ENCODE measurements around the gene RXFP1. TPM values are rescaled to one million over a fixed set of nuclear protein-coding genes. Genes with fewer than 3 reads are reported as not detected.
A peak's percentile ranks its signal among the peaks of the same experiment; 100 is the strongest.

The RXFP1 gene
- total and polyA plus RNA-seq, 4 donors, result 0.24 to 1.5 (median 0.80) TPM

DNA sequence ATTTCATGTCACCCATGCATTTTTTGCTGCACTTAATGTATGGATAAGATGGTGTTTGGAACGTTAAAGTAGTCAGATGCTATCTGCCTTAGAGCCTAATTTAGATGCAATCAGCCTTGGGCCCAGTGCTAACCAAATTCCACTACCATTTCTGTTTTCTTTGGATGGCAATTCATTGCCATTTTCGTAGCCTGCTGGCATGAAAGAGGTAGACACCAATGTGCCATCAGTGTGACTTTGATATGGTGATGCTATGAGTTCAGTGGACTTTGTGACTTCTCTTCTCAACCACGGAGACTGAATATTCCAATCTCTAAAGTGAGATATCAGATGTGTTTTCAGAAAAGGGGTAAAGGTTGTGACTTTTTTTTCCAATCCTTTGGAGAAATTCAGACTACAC is 152.0 kb downstream of the RXFP1 start:
- Histone ChIP-seq H3K36me3 (ENCODE audit: control insufficient read depth in 4 of 4, insufficient read depth in 3 of 4, low read depth in 1 of 4, low read length in 3 of 4) (no peaks in the 10 kb centered on the region), H3K27me3 (ENCODE audit: control insufficient read depth in 4 of 4, insufficient read depth in 4 of 4, low read length in 3 of 4) (no peaks in the 10 kb centered on the region), H3K9ac (ENCODE audit: low read depth in 1 of 2, low read length in 2 of 2) (no peak overlapping the region), H3K27ac (ENCODE audit: low read depth in 1 of 2, low read length in 2 of 2) (peak overlapping the region; percentile 60 to 97), H3K4me1 (ENCODE audit: control insufficient read depth in 4 of 4, insufficient read depth in 4 of 4, low read length in 3 of 4) (peaks cover 0 to 41% (median 18%) of the 10 kb centered on the region in 4 donors), H3K4me3 (ENCODE audit: low read depth in 1 of 3, low read length in 3 of 3) (peak overlapping the region in 1 of 3 donors; percentile 42), H3K9me3 (ENCODE audit: control insufficient read depth in 4 of 4, low read length in 3 of 4) (no peaks in the 10 kb centered on the region)
- no peak for DNase-seq (ENCODE audit: low spot score)
- 40% methylated on average over 3 of the region's 3 CpGs for WGBS
- TF ChIP-seq YY1 (IDR thresholded peaks at IDR 0.05) (peak; percentile 92), GABPA (IDR thresholded peaks at IDR 0.05 in 1 of 2, conservative IDR thresholded peaks at IDR 0.05 in 1 of 2) (peak in 1 of 2 donors; percentile 33), FOXA1 (IDR thresholded peaks at IDR 0.05) (no peak), FOXA2 (IDR thresholded peaks at IDR 0.05) (no peak), JUND (IDR thresholded peaks at IDR 0.05) (peak in 1 of 2 donors; percentile 43), RAD21 (IDR thresholded peaks at IDR 0.05) (no peak), TAF1 (conservative IDR thresholded peaks at IDR 0.05) (peak; percentile 36), HNF4G (IDR thresholded peaks at IDR 0.05) (peak; percentile 87), HNF4A (conservative IDR thresholded peaks at IDR 0.05) (peak; percentile 94), RXRA (IDR thresholded peaks at IDR 0.05) (peak; percentile 81 to 86), EGR1 (IDR thresholded peaks at IDR 0.05; ENCODE audit: low read depth in 2 of 2) (no peak), NR2F2 (IDR thresholded peaks at IDR 0.05) (peak; percentile 8), SP1 (IDR thresholded peaks at IDR 0.05) (peak; percentile 91)
- TF ChIP-seq, protein P1, sequence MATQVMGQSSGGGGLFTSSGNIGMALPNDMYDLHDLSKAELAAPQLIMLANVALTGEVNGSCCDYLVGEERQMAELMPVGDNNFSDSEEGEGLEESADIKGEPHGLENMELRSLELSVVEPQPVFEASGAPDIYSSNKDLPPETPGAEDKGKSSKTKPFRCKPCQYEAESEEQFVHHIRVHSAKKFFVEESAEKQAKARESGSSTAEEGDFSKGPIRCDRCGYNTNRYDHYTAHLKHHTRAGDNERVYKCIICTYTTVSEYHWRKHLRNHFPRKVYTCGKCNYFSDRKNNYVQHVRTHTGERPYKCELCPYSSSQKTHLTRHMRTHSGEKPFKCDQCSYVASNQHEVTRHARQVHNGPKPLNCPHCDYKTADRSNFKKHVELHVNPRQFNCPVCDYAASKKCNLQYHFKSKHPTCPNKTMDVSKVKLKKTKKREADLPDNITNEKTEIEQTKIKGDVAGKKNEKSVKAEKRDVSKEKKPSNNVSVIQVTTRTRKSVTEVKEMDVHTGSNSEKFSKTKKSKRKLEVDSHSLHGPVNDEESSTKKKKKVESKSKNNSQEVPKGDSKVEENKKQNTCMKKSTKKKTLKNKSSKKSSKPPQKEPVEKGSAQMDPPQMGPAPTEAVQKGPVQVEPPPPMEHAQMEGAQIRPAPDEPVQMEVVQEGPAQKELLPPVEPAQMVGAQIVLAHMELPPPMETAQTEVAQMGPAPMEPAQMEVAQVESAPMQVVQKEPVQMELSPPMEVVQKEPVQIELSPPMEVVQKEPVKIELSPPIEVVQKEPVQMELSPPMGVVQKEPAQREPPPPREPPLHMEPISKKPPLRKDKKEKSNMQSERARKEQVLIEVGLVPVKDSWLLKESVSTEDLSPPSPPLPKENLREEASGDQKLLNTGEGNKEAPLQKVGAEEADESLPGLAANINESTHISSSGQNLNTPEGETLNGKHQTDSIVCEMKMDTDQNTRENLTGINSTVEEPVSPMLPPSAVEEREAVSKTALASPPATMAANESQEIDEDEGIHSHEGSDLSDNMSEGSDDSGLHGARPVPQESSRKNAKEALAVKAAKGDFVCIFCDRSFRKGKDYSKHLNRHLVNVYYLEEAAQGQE (IDR thresholded peaks at IDR 0.05), result peak; percentile 55
- TF ChIP-seq, protein P2, sequence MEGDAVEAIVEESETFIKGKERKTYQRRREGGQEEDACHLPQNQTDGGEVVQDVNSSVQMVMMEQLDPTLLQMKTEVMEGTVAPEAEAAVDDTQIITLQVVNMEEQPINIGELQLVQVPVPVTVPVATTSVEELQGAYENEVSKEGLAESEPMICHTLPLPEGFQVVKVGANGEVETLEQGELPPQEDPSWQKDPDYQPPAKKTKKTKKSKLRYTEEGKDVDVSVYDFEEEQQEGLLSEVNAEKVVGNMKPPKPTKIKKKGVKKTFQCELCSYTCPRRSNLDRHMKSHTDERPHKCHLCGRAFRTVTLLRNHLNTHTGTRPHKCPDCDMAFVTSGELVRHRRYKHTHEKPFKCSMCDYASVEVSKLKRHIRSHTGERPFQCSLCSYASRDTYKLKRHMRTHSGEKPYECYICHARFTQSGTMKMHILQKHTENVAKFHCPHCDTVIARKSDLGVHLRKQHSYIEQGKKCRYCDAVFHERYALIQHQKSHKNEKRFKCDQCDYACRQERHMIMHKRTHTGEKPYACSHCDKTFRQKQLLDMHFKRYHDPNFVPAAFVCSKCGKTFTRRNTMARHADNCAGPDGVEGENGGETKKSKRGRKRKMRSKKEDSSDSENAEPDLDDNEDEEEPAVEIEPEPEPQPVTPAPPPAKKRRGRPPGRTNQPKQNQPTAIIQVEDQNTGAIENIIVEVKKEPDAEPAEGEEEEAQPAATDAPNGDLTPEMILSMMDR (IDR thresholded peaks at IDR 0.05; ENCODE audit: low read depth, low read length, missing input control), result no peak
- TF ChIP-seq, protein P3, sequence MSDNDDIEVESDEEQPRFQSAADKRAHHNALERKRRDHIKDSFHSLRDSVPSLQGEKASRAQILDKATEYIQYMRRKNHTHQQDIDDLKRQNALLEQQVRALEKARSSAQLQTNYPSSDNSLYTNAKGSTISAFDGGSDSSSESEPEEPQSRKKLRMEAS (IDR thresholded peaks at IDR 0.05), result peak; percentile 44
- TF ChIP-seq, protein P4, sequence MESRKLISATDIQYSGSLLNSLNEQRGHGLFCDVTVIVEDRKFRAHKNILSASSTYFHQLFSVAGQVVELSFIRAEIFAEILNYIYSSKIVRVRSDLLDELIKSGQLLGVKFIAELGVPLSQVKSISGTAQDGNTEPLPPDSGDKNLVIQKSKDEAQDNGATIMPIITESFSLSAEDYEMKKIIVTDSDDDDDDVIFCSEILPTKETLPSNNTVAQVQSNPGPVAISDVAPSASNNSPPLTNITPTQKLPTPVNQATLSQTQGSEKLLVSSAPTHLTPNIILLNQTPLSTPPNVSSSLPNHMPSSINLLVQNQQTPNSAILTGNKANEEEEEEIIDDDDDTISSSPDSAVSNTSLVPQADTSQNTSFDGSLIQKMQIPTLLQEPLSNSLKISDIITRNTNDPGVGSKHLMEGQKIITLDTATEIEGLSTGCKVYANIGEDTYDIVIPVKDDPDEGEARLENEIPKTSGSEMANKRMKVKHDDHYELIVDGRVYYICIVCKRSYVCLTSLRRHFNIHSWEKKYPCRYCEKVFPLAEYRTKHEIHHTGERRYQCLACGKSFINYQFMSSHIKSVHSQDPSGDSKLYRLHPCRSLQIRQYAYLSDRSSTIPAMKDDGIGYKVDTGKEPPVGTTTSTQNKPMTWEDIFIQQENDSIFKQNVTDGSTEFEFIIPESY (IDR thresholded peaks at IDR 0.05), result peak; percentile 52
- TF ChIP-seq, protein P5, sequence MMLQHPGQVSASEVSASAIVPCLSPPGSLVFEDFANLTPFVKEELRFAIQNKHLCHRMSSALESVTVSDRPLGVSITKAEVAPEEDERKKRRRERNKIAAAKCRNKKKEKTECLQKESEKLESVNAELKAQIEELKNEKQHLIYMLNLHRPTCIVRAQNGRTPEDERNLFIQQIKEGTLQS (IDR thresholded peaks at IDR 0.05), result no peak

Measured in liver (tissue), 9 donors.